Posterior cingulate gyrus (tissue), 11 donors: ENCODE results near the gene SMG6.

Experiments used
- DNase-seq, 10 donors: peaks; one replicate each; pipeline versions ENCODE4 v3.0.0 to v3.0.0-alpha.2; 2020 to 2021; ENCODE audit warnings: mixed read lengths in 3 of 10
- intact Hi-C: fragments of 100-400 bp; cut with DNase I; formaldehyde crosslinking; loops from one replicate; pipeline ENCODE4 v1.15.1; 2023

Gene SMG6

GRCh38 chr17:2090804-2091534 is 212.6 kb downstream of the SMG6 start:
- intact Hi-C loops: no loop called here
- peak in 2 of 10 donors; percentile 32 to 42 for DNase-seq

DNA sequence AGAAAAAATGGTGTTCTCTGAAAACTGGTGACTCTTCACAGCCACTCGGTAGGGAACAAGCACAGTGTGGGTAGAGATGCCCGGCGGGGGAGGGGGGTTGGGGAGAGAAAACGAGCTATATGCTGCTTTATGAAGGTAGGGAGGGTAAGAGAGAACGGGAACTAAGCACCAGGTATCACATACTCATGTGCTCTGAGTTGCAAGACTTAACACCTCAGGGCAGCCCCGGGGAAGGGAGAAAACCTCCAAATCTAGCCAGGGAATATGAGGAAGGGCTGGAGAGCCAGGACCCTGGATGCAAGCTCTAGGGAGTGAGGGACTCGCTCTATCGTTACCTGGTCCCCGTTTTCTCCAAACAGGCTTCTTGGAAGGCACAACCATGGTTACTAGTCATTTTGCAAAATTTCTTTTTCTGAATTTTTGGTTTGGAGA is 213.4 kb downstream of the SMG6 start:
- no peak for DNase-seq
- intact Hi-C loops: no loop called here

- DNase-seq: no peak
- intact Hi-C loops: no loop called here
These were observed 214.6 kb downstream of the SMG6 start for GRCh38 chr17:2089021-2089422.

DNA sequence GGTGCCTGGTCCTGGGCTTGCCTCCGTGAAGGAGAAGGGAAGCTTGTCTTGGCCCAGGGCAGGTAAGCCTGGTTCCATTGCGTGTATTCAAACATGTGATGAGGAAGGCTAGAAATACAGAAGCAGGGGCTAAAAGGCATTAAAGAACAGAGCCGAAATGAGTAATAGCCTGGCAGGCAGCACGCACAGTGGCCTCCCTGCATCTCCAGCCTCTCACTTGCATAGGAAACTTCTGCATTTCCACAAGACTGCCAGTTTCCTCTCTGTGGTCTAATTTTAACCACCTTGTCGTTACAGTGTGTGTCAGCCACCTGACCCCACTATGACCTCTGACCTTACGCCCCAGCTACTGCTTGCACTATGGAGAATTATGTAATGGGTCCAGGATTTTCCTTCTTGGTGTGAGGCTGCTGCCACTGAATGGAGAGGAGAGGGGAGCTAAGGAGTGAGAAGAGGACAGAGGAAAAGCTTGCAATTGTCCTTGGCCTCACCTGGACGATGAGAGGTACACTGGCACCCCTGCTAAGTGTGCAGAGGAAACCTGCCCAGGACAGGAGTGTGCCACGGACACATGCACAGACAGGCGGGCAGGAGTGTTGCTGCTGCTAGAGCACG is 215.9 kb downstream of the SMG6 start:
- peak in 1 of 10 donors; percentile 67 for DNase-seq
- intact Hi-C loops: no loop called here

DNA sequence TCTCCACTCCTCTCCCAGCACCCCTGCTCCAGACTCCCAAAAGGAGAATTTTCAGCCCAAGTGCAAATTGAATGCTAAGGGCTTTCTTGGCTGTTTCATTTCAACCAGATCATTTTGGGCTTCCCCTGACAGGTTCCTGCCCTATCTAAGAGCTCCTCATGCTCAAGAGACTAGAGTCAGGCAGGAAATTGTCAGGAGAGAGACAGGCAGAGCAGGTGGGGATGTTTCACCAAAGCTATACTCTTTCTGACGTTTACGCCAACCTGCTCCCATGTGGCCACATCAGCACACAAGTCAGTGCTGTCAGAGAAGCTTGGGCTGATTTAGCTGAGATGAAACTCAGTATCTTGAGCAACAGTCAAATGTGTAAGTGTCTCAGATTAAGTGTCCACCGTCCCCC is 217.3 kb downstream of the SMG6 start:
- intact Hi-C loops: no loop called here
- DNase-seq: peak in 1 of 10 donors; percentile 17

DNA sequence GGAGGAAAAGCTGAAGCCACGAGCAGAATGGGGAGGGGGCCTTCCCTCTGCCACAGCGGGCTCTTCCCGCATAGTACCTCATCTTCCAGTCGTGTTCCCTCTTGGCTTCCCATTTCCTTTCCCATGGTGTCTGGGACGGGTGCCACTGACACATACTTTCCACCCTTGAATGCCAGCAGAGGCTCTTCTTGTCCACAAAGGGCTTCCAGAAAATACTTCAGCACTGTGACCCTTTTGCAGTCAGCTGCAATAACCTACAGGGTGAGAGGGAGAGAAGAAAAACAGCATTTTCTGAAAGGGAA is 218.0 kb downstream of the SMG6 start:
- peak in 1 of 10 donors; percentile 17 for DNase-seq
- intact Hi-C loops: no loop called here

DNA sequence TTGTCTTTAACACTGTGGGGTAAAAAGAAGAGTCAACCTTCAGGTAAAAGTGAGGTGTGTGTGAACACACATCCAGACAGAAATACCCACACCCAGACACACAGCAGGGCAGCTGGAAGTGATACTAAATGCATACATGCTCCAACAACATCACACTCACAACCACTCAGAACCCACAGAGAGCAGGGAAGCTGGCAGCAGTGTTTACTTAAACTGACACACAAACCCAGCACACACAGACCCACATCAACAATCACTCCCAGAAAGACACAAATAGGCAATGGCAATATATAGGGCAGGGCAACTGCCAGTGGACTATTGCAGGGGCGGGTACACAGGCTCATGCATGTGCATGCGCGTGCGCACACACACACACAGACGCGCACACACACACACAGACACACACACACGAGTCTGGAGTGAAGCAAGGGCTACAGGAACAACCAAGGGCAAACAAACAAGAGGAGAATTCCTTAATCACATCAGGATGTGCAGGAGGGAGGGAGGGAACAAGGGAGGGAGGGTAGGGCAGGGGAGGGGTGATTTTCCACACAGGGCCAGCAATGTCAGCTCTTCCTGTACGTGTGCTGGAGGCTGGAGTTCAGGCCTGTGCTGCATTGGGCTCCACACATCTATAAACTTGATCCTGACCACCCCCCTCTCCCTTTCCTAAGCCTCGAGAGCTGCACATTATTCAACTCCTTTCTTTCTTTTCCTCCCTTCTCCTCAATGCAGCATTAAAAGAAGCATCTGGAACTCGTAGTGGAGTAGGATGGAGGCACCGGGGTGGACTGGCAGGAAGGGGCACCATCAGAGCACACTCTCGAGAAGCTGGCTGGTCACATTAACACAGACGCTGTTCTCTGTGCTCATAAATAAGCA is 218.6 kb downstream of the SMG6 start:
- intact Hi-C loops: no loop called here

GRCh38 chr17:2084036-2084765 is 219.4 kb downstream of the SMG6 start:
- intact Hi-C loops: no loop called here
- peak in 2 of 10 donors; percentile 14 to 66 for DNase-seq

More for the DNA sequence above, 218.6 kb downstream of the SMG6 start:
- peak in 1 of 10 donors; percentile 20 for DNase-seq

DNA sequence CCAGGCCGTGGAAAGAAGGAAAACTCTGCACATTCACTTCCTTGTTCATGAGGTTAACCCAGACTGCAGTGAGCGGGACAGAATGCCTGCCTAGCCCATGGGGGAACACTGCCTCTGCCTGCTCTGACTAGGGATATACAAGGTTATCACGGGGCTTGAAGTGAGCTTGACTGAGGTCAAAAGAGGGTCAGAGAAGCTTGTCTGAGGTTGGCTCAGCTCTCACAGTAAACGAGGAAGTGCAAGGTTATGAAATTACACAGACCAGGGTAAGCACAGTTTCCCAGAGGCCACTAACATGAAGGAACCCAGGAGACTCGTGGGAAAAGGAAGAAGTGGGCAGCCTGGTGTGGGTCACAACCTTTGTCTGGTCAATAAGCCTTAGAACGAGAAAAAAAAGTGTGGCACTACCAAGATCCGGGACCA is 220.0 kb downstream of the SMG6 start:
- peak in 2 of 10 donors; percentile 53 to 76 for DNase-seq
- intact Hi-C loops: no loop called here

DNA sequence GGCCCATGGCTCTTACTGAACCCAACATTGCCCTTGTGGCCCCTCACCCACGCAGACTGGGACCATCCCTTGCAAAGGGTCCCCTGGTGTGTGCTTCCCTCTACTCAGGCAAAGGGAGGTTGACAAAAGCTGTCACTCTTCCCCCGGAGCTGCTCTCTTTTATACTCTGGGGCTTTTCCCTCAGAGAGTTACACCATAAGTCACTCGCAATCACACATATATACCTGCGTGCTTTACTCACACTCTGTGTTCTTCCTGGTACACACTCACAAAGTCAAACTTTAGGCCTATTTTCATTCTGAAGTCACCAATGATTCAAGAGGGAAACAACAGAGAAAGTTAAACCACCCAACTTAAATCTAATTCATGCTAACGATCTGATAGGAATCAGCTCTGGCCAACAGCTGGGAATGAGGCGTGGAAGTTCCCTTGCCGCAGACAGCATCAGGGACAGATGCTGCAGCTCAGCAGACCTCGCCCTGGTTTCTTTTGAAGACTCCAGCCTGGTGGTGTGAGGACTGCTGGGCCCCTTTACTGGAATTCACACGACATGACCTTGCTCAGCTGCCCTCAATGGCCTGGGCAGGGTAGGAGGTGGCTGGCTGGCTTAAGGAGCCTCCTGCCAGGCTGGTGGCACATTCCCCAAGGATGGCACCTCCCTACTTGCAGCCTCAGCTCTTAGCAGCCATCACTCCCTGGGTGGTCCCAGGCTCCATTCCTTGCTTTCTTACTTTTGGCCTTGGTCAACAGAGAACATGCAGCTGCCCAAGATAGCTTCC is 221.4 kb downstream of the SMG6 start:
- intact Hi-C loops: no loop called here
- peak in 2 of 10 donors; percentile 43 to 45 for DNase-seq

- intact Hi-C loops: no loop called here
These were observed 222.0 kb downstream of the SMG6 start for GRCh38 chr17:2081564-2081963.

GRCh38 chr17:2077040-2077439 is 226.5 kb downstream of the SMG6 start:
- no peak for DNase-seq
- intact Hi-C loops: no loop called here

More at GRCh38 chr17:2081564-2081963, 222.0 kb downstream of the SMG6 start:
- peak in 2 of 10 donors; percentile 44 to 76 for DNase-seq

DNA sequence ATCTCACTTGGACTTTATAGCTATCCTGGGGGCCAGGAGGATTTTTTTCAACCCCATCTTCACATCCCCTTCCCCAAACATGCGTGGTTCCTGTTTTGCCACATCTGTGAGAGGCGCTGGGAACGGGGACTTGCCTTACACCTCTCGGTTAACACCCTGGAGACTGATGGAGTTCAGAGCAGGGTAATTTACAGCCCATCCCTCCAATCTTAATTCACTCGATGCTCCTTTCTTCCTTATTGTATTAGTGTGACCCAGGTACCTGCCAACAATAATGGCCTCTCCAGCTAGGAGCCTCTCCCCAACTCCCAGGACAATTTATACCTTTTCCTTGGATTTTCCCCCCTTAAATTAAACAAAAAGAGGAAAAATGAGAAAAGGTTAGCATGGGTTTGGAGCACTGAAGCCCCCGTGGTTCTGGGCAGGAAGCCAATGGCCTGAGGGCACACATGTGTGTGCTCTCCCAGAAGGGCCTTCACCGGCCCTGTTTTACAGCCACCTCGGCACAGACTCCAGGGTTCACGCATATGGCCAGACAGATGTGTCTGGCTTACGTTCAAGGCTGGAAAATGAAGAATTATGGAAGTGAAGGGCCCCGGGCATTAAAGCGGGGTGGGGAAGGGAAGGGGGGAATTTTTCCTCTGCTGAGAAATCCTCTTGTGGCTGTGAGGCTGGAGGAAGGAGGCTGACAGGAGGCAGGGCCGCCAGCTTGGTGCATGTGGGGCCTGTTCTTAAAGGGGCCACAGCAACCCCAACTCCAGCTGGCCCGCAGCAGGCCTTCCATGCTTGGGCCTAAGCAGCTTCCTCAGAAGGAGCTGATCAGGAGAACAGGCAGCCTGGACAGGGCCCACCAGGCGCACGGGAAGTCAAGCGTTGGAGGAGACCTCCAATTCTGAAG is 227.2 kb downstream of the SMG6 start:
- DNase-seq: peak in 2 of 10 donors; percentile 49 to 67

GRCh38 chr17:2075336-2076086 is 228.1 kb downstream of the SMG6 start:
- DNase-seq: peak in 2 of 10 donors; percentile 55 to 63

More for the DNA sequence above, 227.2 kb downstream of the SMG6 start:
- intact Hi-C loops: no loop called here

DNA sequence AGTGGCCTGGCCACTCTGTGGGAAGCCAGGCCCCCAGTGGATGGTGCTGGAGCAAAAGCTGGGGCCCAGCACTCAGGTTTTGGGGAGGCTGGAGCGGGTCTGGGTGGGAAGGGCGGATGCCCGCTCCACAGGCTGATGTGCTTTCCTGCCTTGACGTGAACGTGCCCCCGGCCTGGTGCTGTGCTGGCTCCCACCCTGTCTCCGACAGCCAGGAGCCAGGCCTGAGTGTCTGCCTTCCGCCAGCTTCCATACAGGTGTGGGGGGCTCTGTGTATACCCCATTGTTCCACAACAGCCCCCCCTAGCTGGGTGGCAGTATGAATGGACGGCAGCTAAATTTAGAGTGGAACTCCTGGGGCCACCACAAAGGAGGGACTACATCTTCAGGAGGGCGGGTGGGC is 228.7 kb downstream of the SMG6 start:
- peak in 2 of 10 donors; percentile 32 to 69 for DNase-seq
- intact Hi-C loops: no loop called here

More at GRCh38 chr17:2075336-2076086, 228.1 kb downstream of the SMG6 start:
- intact Hi-C loops: no loop called here

GRCh38 chr17:2071455-2072281 is 231.9 kb downstream of the SMG6 start:
- intact Hi-C loops: no loop called here

DNA sequence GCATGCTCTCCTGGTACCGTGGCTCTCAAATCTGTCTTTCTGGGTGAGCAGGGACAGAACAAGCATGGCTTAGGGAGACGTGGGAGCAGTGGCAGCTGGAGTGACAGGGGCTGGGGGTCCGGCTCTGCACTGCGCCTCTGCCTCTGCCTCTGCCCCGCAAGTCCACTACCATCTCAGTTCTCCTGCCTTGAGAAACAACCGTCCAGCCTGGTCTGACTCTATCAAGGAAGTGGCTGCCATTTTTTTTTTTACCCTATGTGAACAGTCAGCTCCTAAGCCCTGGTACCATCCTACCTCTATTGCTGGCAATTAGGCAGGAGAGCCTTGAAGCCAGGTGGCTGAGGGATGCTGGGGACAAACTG is 232.6 kb downstream of the SMG6 start:
- peak in 2 of 10 donors; percentile 39 to 72 for DNase-seq
- intact Hi-C loops: no loop called here

More at GRCh38 chr17:2071455-2072281, 231.9 kb downstream of the SMG6 start:
- DNase-seq: peak in 2 of 10 donors; percentile 53 to 74
